Stimulated activated CD4-positive, alpha-beta T cell treated with anti-CD3 and anti-CD28 coated beads, Interleukin-4, amount 100 ng/mL, for 4 hours (primary cell): Measurements from ENCODE around the gene COL15A1.

Experiments
- DNase-seq, 2 experiments: peaks; one replicate each; pipeline ENCODE4 v3.0.0-alpha.2; 2020

COL15A1 gene

DNA sequence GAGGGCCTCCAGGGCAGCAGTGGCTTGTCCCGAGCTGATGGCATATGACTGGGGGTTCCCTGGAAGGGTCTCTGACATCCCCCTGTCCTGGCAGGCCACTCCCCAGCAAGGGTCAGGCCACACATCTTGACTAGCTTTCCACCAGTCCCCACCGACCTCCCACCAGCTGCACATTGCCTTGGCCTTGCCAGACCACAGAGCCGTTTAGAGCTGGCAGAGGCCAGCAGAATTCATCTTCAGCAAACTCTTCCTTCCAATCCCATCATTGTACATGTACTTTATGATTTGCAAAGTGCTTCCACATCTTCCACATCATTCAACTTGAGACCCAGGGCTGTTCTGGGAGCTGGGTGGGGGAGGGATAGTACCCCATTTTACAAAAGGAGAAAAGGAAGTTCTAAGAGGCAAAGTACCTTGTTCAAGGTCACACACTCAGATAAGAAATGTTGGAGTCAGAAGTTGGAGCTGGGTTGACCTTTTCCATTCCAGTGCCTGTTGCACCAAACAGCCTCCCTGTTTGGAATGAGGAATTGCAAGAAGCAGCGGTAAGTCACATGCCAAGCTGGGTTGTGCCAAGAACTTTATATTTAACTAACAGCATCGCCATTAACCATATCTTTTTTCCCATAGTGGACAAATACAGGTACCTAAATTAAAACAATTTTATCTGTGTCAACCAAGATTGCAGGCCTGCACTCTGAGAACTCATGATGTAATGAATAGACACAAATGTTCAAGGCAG is 25.8 kb upstream of the COL15A1 start:
- DNase-seq = no peak

DNA sequence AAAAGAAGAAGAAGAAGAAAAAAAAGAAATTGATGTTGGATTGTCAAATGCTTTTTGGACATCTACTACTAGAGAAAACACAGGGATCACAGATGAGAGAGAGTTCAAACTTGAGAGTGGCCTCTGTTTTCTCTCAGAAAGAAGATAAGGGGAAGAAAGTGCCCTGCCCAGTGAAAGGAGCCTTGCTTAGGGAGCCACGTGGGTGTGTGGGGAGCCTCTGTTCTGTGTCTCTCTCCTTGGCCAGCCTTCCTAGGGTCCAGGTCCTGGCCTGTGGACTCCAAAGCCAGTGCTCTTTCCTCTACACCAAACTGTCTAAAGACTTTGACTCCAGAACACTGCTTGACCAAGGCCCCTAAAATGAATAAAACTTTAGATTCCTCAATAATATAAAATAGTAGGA is 22.0 kb upstream of the COL15A1 start:
- DNase-seq = no peak

- no peak for DNase-seq
These were observed 20.8 kb upstream of the COL15A1 start for GRCh38 chr9:98922721-98923435.

DNA sequence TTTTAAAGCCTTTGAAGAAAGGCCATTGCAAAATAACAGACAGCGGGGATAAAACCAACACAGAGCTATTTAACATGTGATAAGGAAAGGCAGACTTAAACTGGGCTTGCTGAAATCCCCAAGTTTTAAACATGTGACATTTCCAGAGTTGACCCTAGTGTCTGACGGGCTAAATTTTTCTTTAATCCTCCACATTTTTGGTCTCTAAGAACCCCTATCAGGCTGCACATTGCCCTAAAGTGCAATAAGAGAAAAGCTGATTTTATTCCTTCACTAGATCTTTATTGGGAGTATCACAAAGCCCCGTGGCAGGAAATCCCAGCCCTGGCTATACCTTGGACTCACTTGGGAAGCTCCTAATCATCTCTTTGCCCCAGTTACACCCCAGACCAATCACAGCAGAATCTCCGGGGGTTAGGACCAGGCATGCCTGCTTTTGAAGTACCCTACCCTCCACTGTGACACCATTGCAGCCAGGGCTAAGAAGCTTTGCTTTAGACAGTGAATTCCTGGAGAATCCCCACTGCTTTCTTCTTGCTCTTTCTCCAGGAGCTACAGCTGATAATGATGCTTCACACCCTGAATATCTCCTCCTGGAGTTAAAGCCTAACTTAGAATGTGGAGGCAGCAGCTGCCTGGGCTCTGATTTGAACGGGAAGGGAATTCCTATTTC is 20.1 kb upstream of the COL15A1 start:
- no peak for DNase-seq

- no peak for DNase-seq
These were observed 18.5 kb upstream of the COL15A1 start for GRCh38 chr9:98924946-98925820.

DNA sequence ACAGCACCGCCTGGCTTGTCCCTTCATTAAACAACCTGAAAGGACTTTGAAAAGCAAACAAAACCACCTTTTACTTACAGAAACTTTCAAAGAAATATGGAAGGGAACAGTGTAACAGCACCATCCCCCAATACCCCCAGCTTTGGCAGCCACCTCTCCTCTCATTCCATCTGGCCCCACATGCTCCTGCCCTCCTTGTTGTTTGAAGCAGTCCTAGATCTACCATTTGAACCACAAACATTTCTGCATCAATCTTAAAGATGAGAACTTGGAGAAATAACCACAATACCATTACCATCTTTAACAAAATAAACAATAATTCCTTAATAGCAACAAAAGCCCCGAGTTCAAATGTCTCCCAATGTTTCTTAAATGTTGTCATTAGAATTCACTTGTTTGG is 17.8 kb upstream of the COL15A1 start:
- no peak for DNase-seq

GRCh38 chr9:98927724-98928123 is 16.0 kb upstream of the COL15A1 start:
- no peak for DNase-seq

- no peak for DNase-seq
These were observed 14.6 kb upstream of the COL15A1 start for GRCh38 chr9:98929071-98929470.

- DNase-seq = no peak
These were observed 13.8 kb upstream of the COL15A1 start for GRCh38 chr9:98929895-98930341.

GRCh38 chr9:98930792-98931191 is 12.9 kb upstream of the COL15A1 start:
- no peak for DNase-seq

- DNase-seq = no peak
These were observed 11.9 kb upstream of the COL15A1 start for GRCh38 chr9:98931600-98932389.

DNA sequence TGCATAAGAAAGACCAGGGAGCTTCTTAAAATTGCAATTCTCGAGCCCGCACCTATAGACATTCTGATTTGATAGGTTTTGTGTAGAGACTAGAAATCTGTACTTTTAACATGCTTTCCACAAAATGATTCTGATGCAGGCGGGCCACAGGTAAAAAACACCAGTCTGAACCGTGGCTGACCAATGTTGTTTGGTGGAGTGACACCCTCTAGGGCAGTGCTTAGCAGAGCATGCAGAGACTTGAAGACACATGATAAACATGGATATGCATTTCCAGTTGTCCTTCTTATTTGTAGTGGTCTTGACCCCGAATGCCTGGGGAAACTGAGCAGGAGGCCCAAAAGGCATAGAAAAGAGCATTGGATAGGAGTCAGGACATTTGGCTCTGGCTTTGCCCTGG is 10.5 kb upstream of the COL15A1 start:
- no peak for DNase-seq

DNA sequence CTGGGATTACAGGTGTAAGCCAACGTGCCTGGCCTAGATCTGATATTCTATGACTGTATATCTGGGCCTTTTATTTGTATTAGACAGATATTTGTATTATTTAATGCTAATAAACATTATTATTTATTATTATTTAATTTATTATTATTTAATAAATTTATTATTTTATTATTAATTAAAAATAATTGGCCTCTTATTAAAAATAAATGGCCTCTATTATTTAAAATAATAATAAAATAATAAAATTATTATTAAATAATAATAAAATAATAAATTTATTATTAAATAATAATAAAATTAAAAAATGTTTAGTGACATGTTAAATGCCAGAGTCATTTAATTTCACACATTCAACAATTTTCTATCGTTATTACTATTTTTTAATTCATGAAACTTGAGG is 9.8 kb upstream of the COL15A1 start:
- no peak for DNase-seq

GRCh38 chr9:98935071-98935505 is 8.6 kb upstream of the COL15A1 start:
- no peak for DNase-seq

- no peak for DNase-seq
These were observed 3.4 kb upstream of the COL15A1 start for GRCh38 chr9:98940276-98940675.

GRCh38 chr9:98941946-98942523 is 1.7 kb upstream of the COL15A1 start:
- no peak for DNase-seq

- no peak for DNase-seq
These were observed 613 bp upstream of the COL15A1 start for GRCh38 chr9:98942906-98943681.

DNA sequence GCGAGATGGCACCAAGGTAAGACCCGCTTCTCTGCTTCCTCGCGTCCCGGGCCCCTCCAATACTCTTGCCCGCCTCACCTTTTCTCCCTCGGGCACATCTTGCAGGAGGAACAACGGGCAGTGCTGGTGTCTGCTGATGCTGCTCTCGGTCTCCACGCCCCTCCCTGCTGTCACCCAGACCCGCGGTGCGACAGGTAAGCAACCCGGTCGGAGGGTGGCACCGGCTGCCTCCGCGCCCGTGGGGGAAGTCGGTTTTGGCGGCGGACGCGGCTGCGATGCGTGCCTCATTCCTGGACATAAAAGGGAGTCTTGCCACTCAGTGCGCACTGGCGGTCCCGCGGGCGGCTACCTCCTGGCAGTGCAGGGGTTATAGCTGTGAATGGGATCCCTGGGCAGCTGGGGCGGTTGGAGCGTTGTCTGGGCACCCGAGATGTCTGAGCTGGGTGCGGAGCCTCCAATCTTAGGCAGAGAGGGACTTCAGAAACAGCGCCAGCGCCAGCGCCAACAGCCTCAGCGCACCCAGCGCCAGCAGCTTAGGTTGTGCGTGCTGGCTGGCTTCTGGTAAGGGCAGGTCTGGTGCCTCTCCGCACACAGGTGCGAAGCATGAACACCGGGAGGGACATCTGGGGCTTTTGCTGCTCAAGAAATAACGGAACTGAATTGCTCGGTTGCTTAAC is 488 bp downstream of the COL15A1 start:
- peak in 1 of 2 experiments; percentile 3 for DNase-seq

- DNase-seq = no peak
These were observed 997 bp downstream of the COL15A1 start for GRCh38 chr9:98944734-98945074.

DNA sequence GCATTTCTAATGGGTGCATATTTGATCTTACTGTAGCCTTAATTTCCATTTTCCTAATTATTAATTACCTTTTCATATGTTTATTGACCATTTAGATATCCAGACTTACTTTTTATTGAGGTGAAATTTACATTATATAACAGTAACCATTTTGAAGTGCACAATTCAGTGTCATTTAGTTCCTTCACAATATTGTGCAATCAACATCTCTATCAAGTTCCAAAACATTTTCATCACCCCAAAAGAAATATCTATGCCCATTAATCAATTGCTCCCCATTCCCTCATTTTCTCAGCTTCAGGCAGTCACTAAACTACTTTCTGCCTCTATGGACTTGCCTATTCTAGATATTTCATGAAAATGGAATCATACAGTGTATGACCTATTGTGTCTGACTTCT is 5.9 kb downstream of the COL15A1 start:
- DNase-seq = no peak
